Measurements from ENCODE around the gene CRISPLD2.
A peak's percentile ranks its signal among the peaks of the same experiment; 100 is the strongest.

- TF ChIP-seq POLR2A (IDR thresholded peaks at IDR 0.05) (no peak), CTCF (IDR thresholded peaks at IDR 0.05 in 8 of 11, conservative IDR thresholded peaks at IDR 0.05 in 3 of 11) (no peak), POLR2AphosphoS5 (IDR thresholded peaks at IDR 0.05) (peak in 1 of 3 donors; percentile 15)
Observed at GRCh38 chr16:84839956-84840355, 20.2 kb downstream of the CRISPLD2 start.

All from spleen (tissue), 7 donors.